Mucosa of descending colon (tissue), 3 donors: ENCODE data around the gene POLA1. TPM values are rescaled to one million over a fixed set of nuclear protein-coding genes. Genes with fewer than 3 reads are reported as not detected.

Experiments
- ATAC-seq: fragments of 200-7000 bp; cut with Tn5 transposase; one replicate; pipeline ENCODE4 v1.9.1; 2020; ENCODE audit warnings: mild to moderate bottlenecking, moderate library complexity
- DNase-seq, 3 donors: peaks; one replicate each; pipeline ENCODE4 v3.0.0-alpha.2; 2020
- H3K36me3 ChIP-seq: fragments of 200-600 bp; one replicate; pipeline ENCODE4 v1.8.0; 2021; ENCODE audit warnings: low read depth, mild to moderate bottlenecking
- H3K4me1 ChIP-seq: fragments of 200-600 bp; one replicate; pipeline ENCODE4 v1.8.0; 2021; ENCODE audit warnings: low read depth, mild to moderate bottlenecking
- H3K4me3 ChIP-seq: fragments of 200-600 bp; one replicate; pipeline ENCODE4 v1.8.0; 2021; ENCODE audit warnings: mild to moderate bottlenecking
- H3K9me3 ChIP-seq: fragments of 200-600 bp; one replicate; pipeline ENCODE4 v1.8.0; 2021; ENCODE audit warnings: mild to moderate bottlenecking
- intact Hi-C, 2 donors: fragments of 100-400 bp; cut with DNase I in 1 of 2; cut with micrococcal nuclease in 1 of 2; formaldehyde crosslinking; loops; one replicate each; pipeline versions ENCODE4 v1.11.0 to v1.11.1; 2022; cut with DNase I, micrococcal nuclease
- total RNA-seq, 3 donors: library from RNA; stranded (reverse); fragmentation: NEBNext Ultra II Directional in 2 of 3; extraction: Animal tissue kit (Norgen Biotek cat#: 25700) in 2 of 3; gene quantifications; one replicate each; pipeline versions ENCODE4 v1.2.1 to v1.2.4, GENCODE V29; 2021 to 2023
- TF ChIP-seq, protein P1 (sequence below): fragments of 200-600 bp; IDR thresholded peaks from one replicate; pipeline ENCODE4 v1.8.0; 2022; ENCODE audit warnings: antibody characterized with exemption, mild to moderate bottlenecking
- donor health status: DM: no; HTN: no; CAD: no; lungs with moderate emphysema.
- donor health status: DM: no; HTN: no; CAD: no.
- donor health status: DM: no; HTN: yes; CAD: no.

POLA1 gene
- total RNA-seq, 3 donors from 2014 or later: 11.5 to 14.4 (median 12.5) TPM

GRCh38 chrX:24761306-24761705, 67.6 kb downstream of the POLA1 start:
- DNase-seq (no peak), ATAC-seq (no peak)
- H3K4me1 ChIP-seq: no peaks in the 10 kb centered on the region
- TF ChIP-seq, protein P1, sequence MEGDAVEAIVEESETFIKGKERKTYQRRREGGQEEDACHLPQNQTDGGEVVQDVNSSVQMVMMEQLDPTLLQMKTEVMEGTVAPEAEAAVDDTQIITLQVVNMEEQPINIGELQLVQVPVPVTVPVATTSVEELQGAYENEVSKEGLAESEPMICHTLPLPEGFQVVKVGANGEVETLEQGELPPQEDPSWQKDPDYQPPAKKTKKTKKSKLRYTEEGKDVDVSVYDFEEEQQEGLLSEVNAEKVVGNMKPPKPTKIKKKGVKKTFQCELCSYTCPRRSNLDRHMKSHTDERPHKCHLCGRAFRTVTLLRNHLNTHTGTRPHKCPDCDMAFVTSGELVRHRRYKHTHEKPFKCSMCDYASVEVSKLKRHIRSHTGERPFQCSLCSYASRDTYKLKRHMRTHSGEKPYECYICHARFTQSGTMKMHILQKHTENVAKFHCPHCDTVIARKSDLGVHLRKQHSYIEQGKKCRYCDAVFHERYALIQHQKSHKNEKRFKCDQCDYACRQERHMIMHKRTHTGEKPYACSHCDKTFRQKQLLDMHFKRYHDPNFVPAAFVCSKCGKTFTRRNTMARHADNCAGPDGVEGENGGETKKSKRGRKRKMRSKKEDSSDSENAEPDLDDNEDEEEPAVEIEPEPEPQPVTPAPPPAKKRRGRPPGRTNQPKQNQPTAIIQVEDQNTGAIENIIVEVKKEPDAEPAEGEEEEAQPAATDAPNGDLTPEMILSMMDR: no peak
- intact Hi-C loops: no loop called here
- no peaks in the 10 kb centered on the region for H3K9me3 ChIP-seq
- no peaks in the 10 kb centered on the region for H3K36me3 ChIP-seq
- H3K4me3 ChIP-seq: no peak overlapping the region

GRCh38 chrX:24763989-24764388, 70.3 kb downstream of the POLA1 start:
- no peaks in the 10 kb centered on the region for H3K9me3 ChIP-seq
- no peak for ATAC-seq
- no peaks in the 10 kb centered on the region for H3K36me3 ChIP-seq
- H3K4me3 ChIP-seq: no peak overlapping the region
- TF ChIP-seq, protein P1: no peak
- intact Hi-C loops: no loop called here
- H3K4me1 ChIP-seq: no peaks in the 10 kb centered on the region
- no peak for DNase-seq

DNA sequence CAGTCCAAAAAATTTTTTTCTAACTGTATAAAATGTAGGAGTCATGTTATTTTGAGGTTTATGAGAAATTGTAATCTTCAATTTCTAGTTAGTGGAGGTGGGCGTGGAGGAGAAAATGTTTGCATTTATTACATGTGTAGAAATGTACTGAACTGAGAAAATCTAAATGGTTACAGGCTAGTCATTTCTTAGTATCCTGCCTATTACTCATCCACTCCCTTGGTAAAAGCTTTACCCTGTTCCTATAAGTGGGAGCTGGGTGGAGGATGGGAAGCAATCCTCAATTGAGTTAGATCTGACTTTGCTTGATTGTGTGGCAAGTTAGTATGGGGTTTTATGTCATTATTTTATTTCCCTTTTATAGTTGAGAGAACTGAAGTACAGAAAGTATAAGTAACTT, 73.8 kb downstream of the POLA1 start:
- intact Hi-C loops: no loop called here
- DNase-seq: no peak
- Histone ChIP-seq H3K9me3 (no peaks in the 10 kb centered on the region), H3K4me3 (no peak overlapping the region), H3K4me1 (no peaks in the 10 kb centered on the region), H3K36me3 (no peaks in the 10 kb centered on the region)
- ATAC-seq: no peak
- TF ChIP-seq, protein P1: no peak

DNA sequence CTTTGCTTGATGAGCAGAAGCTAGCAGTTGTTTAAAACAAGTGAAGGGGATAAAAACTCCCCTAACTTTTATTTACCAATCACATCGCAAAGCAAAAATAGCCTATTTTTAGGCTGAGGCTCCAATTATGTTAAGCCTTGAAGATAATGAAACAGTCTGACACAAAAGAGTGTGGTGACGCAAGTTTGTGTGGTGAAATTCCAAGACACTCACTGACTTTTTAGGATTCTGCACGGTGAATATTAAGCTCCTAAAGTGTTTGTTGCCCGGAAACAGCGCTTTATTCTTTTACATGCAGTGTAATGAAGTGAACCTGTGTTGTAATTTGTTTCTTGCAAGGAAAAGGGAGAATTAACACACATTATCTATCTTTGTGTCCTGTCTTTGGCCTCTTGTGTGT, 74.8 kb downstream of the POLA1 start:
- H3K36me3 ChIP-seq: no peaks in the 10 kb centered on the region
- no peaks in the 10 kb centered on the region for H3K4me1 ChIP-seq
- H3K9me3 ChIP-seq: no peaks in the 10 kb centered on the region
- ATAC-seq (no peak), DNase-seq (no peak)
- no peak overlapping the region for H3K4me3 ChIP-seq
- intact Hi-C loops: no loop called here
- TF ChIP-seq, protein P1: no peak

DNA sequence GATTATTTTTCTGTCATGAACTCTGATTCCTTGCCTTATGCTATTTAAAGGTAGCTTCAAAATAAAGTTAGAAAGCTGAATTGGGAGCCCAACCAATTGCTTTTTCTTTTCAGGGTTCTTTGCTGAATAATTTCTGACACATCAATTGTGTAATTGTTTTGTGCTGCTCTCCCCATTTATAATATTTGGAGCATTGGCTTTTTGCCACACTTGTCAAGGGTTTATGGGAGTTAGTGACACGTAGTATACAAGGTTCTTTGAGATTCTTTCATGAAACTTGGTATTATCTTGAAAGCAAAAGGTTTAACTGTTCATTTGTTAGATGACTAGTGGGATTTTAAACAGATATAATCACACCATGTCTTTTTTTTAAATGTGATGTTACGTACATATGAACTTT, 80.9 kb downstream of the POLA1 start:
- TF ChIP-seq, protein P1: no peak
- intact Hi-C loops: no loop called here
- no peaks in the 10 kb centered on the region for H3K36me3 ChIP-seq
- H3K4me3 ChIP-seq: no peak overlapping the region
- H3K9me3 ChIP-seq: no peaks in the 10 kb centered on the region
- ATAC-seq (no peak), DNase-seq (no peak)
- H3K4me1 ChIP-seq: no peaks in the 10 kb centered on the region

DNA sequence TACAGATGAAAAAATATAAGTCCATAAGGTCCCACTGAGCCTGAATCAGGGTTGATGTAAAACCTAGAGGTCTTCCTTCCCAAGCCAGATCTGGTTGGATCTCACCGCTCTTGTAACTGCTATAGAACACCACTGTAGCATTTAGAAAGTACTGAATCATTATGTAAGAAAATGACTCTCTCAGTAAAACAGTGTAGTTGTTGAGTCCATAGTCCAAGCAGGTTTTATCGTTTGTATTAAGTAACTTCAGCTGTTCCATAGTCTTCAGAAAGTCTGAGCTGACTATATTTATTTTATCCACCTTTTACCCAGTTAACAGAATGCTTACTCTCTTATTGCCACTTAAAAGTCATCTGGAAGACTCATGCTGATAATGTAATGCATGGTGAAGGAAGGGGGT, 82.2 kb downstream of the POLA1 start:
- H3K36me3 ChIP-seq: no peaks in the 10 kb centered on the region
- no peak for ATAC-seq
- no peak overlapping the region for H3K4me3 ChIP-seq
- H3K9me3 ChIP-seq: no peaks in the 10 kb centered on the region
- no peak for DNase-seq
- intact Hi-C loops: no loop called here
- no peaks in the 10 kb centered on the region for H3K4me1 ChIP-seq
- TF ChIP-seq, protein P1: no peak
